Activated CD8-positive, alpha-beta T cell treated with anti-CD3 and anti-CD28 coated beads for 36 hours (primary cell): ENCODE measurements around the gene WDR1. TPM values are rescaled to one million over a fixed set of nuclear protein-coding genes. Genes with fewer than 3 reads are reported as not detected.

Experiments
- ATAC-seq: fragments of 200-7000 bp; cut with Tn5 transposase; one replicate; pipeline ENCODE4 v1.10.0; 2021; ENCODE audit warnings: mild to moderate bottlenecking, moderate library complexity
- CTCF ChIA-PET: fragments of 350-600 bp; sonication (Branson Sonifier 250); formaldehyde crosslinking; loops from one replicate; lab custom pipeline; 2021; ENCODE audit warnings: antibody characterized with exemption; lab: Charles Lee
- POLR2A ChIA-PET: fragments of 350-600 bp; sonication (Branson Sonifier 250); formaldehyde crosslinking; loops from one replicate; lab custom pipeline; 2021; ENCODE audit warnings: antibody characterized with exemption; lab: Charles Lee
- DNase-seq: peaks from one replicate; pipeline ENCODE4 v3.0.0-alpha.2; 2020
- H3K27ac Mint-ChIP-seq: one replicate; pipeline ENCODE4 v1.8.0; 2021; ENCODE audit warnings: mild to moderate bottlenecking, mixed read lengths
- H3K27me3 Mint-ChIP-seq: one replicate; pipeline ENCODE4 v1.8.0; 2021; ENCODE audit warnings: mixed read lengths
- H3K36me3 Mint-ChIP-seq: one replicate; pipeline ENCODE4 v1.8.0; 2021; ENCODE audit warnings: low read depth, mixed read lengths
- H3K4me1 Mint-ChIP-seq: one replicate; pipeline ENCODE4 v1.8.0; 2021; ENCODE audit warnings: low read depth, mixed read lengths
- H3K4me3 Mint-ChIP-seq: one replicate; pipeline ENCODE4 v1.8.0; 2021; ENCODE audit warnings: mild to moderate bottlenecking, moderate library complexity, mixed read lengths
- H3K9me3 Mint-ChIP-seq: one replicate; pipeline ENCODE4 v1.8.0; 2021; ENCODE audit warnings: mixed read lengths
- CTCF ChIP-seq: fragments of 200-600 bp; IDR thresholded peaks from one replicate; pipeline ENCODE4 v1.8.0; 2022; ENCODE audit warnings: antibody characterized with exemption, mild to moderate bottlenecking
- intact Hi-C: fragments of 100-400 bp; cut with micrococcal nuclease; formaldehyde crosslinking; loops from one replicate; pipeline ENCODE4 v1.10.0; 2022
- total RNA-seq, 2 experiments: library from RNA; stranded (reverse); gene quantifications; one replicate each; pipeline ENCODE4 v1.2.3, GENCODE V29; 2021

The WDR1 gene
- total RNA-seq, 2 experiments from 2014 or later: 390 to 393 TPM

- H3K9me3 Mint-ChIP-seq: no peaks in the 10 kb centered on the region
Measured at GRCh38 chr4:10096201-10096977, 20.2 kb downstream of the WDR1 start.

GRCh38 chr4:10095296-10095991 is 21.2 kb downstream of the WDR1 start:
- H3K4me3 Mint-ChIP-seq: peak overlapping the region; percentile 28
- H3K36me3 Mint-ChIP-seq: peaks cover 92% of the 10 kb centered on the region
- peaks cover 92% of the 10 kb centered on the region for H3K4me1 Mint-ChIP-seq
- H3K27ac Mint-ChIP-seq: peak overlapping the region; percentile 98
- no peaks in the 10 kb centered on the region for H3K9me3 Mint-ChIP-seq
- ChIA-PET POLR2A (interaction anchor here (0.5 to 18.7 kb wide), 7 partner anchors 12 to 362 kb away, joined by 3 to 403 read pairs (median 4); partner anchors contain the start of genes WDR1 and ZNF518B), CTCF (interaction anchor here (0.8 to 1.9 kb wide), 6 partner anchors 10 to 442 kb away, joined by 3 to 11 read pairs (median 3); partner anchors contain the start of gene WDR1)
- ATAC-seq (peak; percentile 43), DNase-seq (peak; percentile 73)
- TF ChIP-seq CTCF: no peak
- no peaks in the 10 kb centered on the region for H3K27me3 Mint-ChIP-seq
- intact Hi-C loops: no loop called here

More at GRCh38 chr4:10096201-10096977, 20.2 kb downstream of the WDR1 start:
- TF ChIP-seq CTCF: no peak
- ATAC-seq (peak; percentile 78), DNase-seq (peak; percentile 95)
- intact Hi-C loops: no loop called here
- CTCF ChIA-PET: interaction anchor here (0.8 to 1.9 kb wide), 8 partner anchors 8 to 441 kb away, joined by 3 to 11 read pairs (median 3); partner anchors contain the start of gene WDR1
- no peaks in the 10 kb centered on the region for H3K27me3 Mint-ChIP-seq
- H3K4me3 Mint-ChIP-seq: peak overlapping the region; percentile 28
- POLR2A ChIA-PET: interaction anchor here (0.5 to 18.7 kb wide), 6 partner anchors 9 to 361 kb away, joined by 3 to 403 read pairs (median 4); partner anchors contain the start of genes WDR1 and ZNF518B
- peaks cover 99% of the 10 kb centered on the region for H3K4me1 Mint-ChIP-seq
- peaks cover 91% of the 10 kb centered on the region for H3K36me3 Mint-ChIP-seq
- peak overlapping the region; percentile 98 for H3K27ac Mint-ChIP-seq

- H3K36me3 Mint-ChIP-seq: peaks cover 92% of the 10 kb centered on the region
- ATAC-seq (no peak), DNase-seq (peak; percentile 47)
- peak overlapping the region; percentile 28 for H3K4me3 Mint-ChIP-seq
- peaks cover 90% of the 10 kb centered on the region for H3K4me1 Mint-ChIP-seq
- no peaks in the 10 kb centered on the region for H3K9me3 Mint-ChIP-seq
- POLR2A ChIA-PET: interaction anchor here (0.8 to 18.7 kb wide), 5 partner anchors 11 to 29 kb away, joined by 3 to 403 read pairs (median 4); partner anchors contain the start of gene WDR1
- peak overlapping the region; percentile 98 for H3K27ac Mint-ChIP-seq
- no peak for TF ChIP-seq CTCF
- intact Hi-C loops: no loop called here
- no peaks in the 10 kb centered on the region for H3K27me3 Mint-ChIP-seq
- CTCF ChIA-PET: interaction anchor here (0.7 to 1.9 kb wide), 4 partner anchors 11 to 454 kb away, joined by 3 to 11 read pairs (median 6); partner anchors contain the start of gene WDR1
Measured at GRCh38 chr4:10094841-10095240, 21.8 kb downstream of the WDR1 start.

- Mint-ChIP-seq H3K27me3 (no peaks in the 10 kb centered on the region), H3K27ac (peak overlapping the region; percentile 98), H3K9me3 (no peaks in the 10 kb centered on the region), H3K36me3 (peaks cover 90% of the 10 kb centered on the region), H3K4me3 (peak overlapping the region; percentile 56), H3K4me1 (peaks cover 84% of the 10 kb centered on the region)
- ChIA-PET POLR2A (interaction anchor here (0.8 to 18.7 kb wide), 4 partner anchors 10 to 16 kb away, joined by 3 to 403 read pairs (median 4); partner anchors contain the start of gene WDR1), CTCF (interaction anchor here (0.7 to 1.0 kb wide), 4 partner anchors 15 to 455 kb away, joined by 3 to 4 read pairs (median 3); no protein-coding TSS in a partner anchor)
- intact Hi-C loops: no loop called here
- no peak for ATAC-seq
- no peak for TF ChIP-seq CTCF
- no peak for DNase-seq
Measured at GRCh38 chr4:10093801-10094552, 22.6 kb downstream of the WDR1 start.
